MCF 10A (cell line): ENCODE data around the gene MAP3K2. TPM values are rescaled to one million over a fixed set of nuclear protein-coding genes. Genes with fewer than 3 reads are reported as not detected.

Experiments used
- BruUV-seq: library from RNA; stranded (reverse); fragments of 400-500 nt; replicated peaks from 2 replicates; lab custom pipeline; 2021; lab: Mats Ljungman, UMichigan
- CTCF ChIA-PET: fragments of 300-600 bp; sonication (Branson Sonifier 250); formaldehyde crosslinking; extraction: SDS; loops from one replicate; lab custom pipeline; 2021; ENCODE audit warnings: antibody characterized with exemption, inconsistent platforms; lab: Yijun Ruan, JAX
- POLR2A ChIA-PET: fragments of 300-600, 350-650 bp; sonication (Branson Sonifier 250); formaldehyde crosslinking; extraction: SDS; loops from one replicate; lab custom pipeline; 2020; ENCODE audit warnings: antibody characterized with exemption, inconsistent platforms; lab: Yijun Ruan, JAX
- DNase-seq: peaks from one replicate; pipeline ENCODE4 v3.0.0-alpha.2; 2018; ENCODE audit not compliant: unreplicated experiment
- H3K27ac Mint-ChIP-seq: one replicate; pipeline ENCODE4 v1.8.0; 2022; ENCODE audit warnings: mild to moderate bottlenecking, low read depth, mixed read lengths; ENCODE audit not compliant: unreplicated experiment
- H3K27me3 Mint-ChIP-seq: one replicate; pipeline ENCODE4 v1.8.0; 2022; ENCODE audit warnings: mixed read lengths; ENCODE audit not compliant: insufficient read depth, unreplicated experiment
- H3K36me3 Mint-ChIP-seq: one replicate; pipeline ENCODE4 v1.8.0; 2022; ENCODE audit warnings: mild to moderate bottlenecking, moderate library complexity, mixed read lengths; ENCODE audit not compliant: insufficient read depth, unreplicated experiment
- H3K4me1 Mint-ChIP-seq: one replicate; pipeline ENCODE4 v1.8.0; 2022; ENCODE audit warnings: mixed read lengths; ENCODE audit not compliant: insufficient read depth, unreplicated experiment
- H3K4me3 Mint-ChIP-seq: one replicate; pipeline ENCODE4 v1.8.0; 2022; ENCODE audit warnings: mild to moderate bottlenecking, moderate library complexity, mixed read lengths; ENCODE audit not compliant: unreplicated experiment
- H3K9me3 Mint-ChIP-seq: one replicate; pipeline ENCODE4 v1.8.0; 2022; ENCODE audit warnings: mixed read lengths; ENCODE audit not compliant: unreplicated experiment
- intact Hi-C: fragments of 100-400 bp; cut with micrococcal nuclease; formaldehyde crosslinking; loops from 2 replicates; pipeline ENCODE4 v1.14.1; 2022
- total RNA-seq: library from RNA; stranded (reverse); gene quantifications from 2 replicates; pipeline ENCODE4 v1.2.3, GENCODE V29; 2022
- TF ChIP-seq, protein P1 (sequence below): fragments of 200-600 bp; IDR thresholded peaks from one replicate; pipeline ENCODE4 v1.8.0; 2022; ENCODE audit warnings: antibody characterized with exemption, mild to moderate bottlenecking; ENCODE audit not compliant: unreplicated experiment

Gene MAP3K2
- total RNA-seq, 1 experiment from 2014 or later = 62.9 TPM

DNA sequence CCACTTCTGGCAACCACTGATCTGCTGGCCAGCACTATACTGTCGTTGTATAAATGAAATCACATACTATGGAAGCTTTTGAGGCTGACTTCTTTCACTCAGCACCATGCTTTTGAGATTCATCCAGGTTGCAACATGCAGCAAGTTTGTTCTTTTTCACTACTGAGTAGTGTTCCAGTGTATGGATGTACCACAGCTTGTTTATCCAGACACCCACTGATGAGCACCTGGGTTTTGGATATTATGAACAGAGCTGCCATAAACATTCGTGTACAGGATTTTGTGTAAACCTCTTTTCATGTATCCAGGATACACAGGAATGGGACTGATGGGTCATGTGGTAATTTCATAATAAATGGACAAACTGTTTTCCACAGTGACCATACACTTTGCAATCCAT is 104.5 kb downstream of the MAP3K2 start:
- no peak for DNase-seq
- H3K9me3 Mint-ChIP-seq = peaks cover 11% of the 10 kb centered on the region
- TF ChIP-seq, protein P1, sequence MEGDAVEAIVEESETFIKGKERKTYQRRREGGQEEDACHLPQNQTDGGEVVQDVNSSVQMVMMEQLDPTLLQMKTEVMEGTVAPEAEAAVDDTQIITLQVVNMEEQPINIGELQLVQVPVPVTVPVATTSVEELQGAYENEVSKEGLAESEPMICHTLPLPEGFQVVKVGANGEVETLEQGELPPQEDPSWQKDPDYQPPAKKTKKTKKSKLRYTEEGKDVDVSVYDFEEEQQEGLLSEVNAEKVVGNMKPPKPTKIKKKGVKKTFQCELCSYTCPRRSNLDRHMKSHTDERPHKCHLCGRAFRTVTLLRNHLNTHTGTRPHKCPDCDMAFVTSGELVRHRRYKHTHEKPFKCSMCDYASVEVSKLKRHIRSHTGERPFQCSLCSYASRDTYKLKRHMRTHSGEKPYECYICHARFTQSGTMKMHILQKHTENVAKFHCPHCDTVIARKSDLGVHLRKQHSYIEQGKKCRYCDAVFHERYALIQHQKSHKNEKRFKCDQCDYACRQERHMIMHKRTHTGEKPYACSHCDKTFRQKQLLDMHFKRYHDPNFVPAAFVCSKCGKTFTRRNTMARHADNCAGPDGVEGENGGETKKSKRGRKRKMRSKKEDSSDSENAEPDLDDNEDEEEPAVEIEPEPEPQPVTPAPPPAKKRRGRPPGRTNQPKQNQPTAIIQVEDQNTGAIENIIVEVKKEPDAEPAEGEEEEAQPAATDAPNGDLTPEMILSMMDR = no peak
- H3K36me3 Mint-ChIP-seq = peaks cover 98% of the 10 kb centered on the region
- intact Hi-C loops = no loop called here
- ChIA-PET POLR2A (interaction anchor here (1.3 kb wide), 1 partner anchor 10 kb away, joined by 6 read pairs; the partner anchor contains the start of gene ERCC3), CTCF (interaction anchor here (0.7 kb wide), 1 partner anchor 232 kb away, joined by 3 read pairs; no protein-coding TSS in a partner anchor)
- no peak overlapping the region for H3K4me3 Mint-ChIP-seq
- BruUV-seq = no TSS peak
- H3K27me3 Mint-ChIP-seq = no peaks in the 10 kb centered on the region
- no peaks in the 10 kb centered on the region for H3K4me1 Mint-ChIP-seq
- no peak overlapping the region for H3K27ac Mint-ChIP-seq

DNA sequence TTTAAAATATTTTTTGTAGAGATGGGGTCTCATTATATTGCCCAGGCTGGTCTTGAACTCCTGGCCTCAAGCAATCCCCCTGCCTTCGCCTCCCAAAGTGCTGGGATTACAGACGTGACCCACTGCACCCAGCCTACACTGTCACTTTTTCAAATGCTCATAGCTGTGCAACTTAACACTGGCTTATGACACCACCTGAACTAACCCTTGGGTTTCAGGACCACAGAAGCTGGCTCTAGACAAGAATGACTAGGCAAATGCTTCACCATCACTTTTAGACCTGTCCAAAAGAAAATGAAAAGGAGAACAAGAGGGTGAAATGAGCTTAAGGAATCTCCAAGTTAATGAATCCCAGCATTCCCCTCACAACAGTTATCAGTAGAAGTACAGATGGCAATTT is 107.1 kb downstream of the MAP3K2 start:
- ChIA-PET CTCF (interaction anchor here (0.6 to 1.2 kb wide), 3 partner anchors 53 to 124 kb away, joined by 3 to 4 read pairs (median 3); no protein-coding TSS in a partner anchor), POLR2A (interaction anchor here (1.3 kb wide), 1 partner anchor 13 kb away, joined by 4 read pairs; the partner anchor contains the start of gene ERCC3)
- no TSS peak for BruUV-seq
- no peak for DNase-seq
- Mint-ChIP-seq H3K27ac (no peak overlapping the region), H3K4me3 (no peak overlapping the region), H3K36me3 (peaks cover 96% of the 10 kb centered on the region), H3K9me3 (peaks cover 11% of the 10 kb centered on the region), H3K4me1 (no peaks in the 10 kb centered on the region), H3K27me3 (no peaks in the 10 kb centered on the region)
- intact Hi-C loops = no loop called here
- TF ChIP-seq, protein P1 = no peak

DNA sequence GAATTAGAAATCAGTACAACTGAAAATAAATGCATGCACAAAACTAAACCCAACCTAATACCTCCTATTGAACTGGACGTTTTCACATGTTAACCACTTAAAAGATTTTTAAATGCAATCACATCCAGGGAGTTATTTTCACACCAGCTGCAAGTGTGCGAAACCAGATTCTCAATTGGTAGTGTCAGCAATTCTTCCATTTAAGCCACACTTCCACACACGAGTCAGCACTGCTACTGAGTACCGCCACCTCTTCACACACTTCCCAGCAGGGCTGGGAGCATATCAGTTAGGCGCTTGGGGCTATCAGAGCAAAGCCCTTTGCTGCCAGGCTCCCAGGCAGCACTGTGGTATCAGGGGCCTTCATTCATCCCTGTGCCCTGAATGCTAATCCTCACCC is 108.0 kb downstream of the MAP3K2 start:
- Mint-ChIP-seq H3K27ac (no peak overlapping the region), H3K4me1 (no peaks in the 10 kb centered on the region), H3K27me3 (no peaks in the 10 kb centered on the region), H3K4me3 (no peak overlapping the region), H3K9me3 (peaks cover 11% of the 10 kb centered on the region), H3K36me3 (peaks cover 93% of the 10 kb centered on the region)
- ChIA-PET CTCF (interaction anchor here (0.7 to 1.2 kb wide), 2 partner anchors 54 to 140 kb away, joined by 3 read pairs; no protein-coding TSS in a partner anchor), POLR2A (interaction anchor here (1.3 kb wide), 1 partner anchor 14 kb away, joined by 4 read pairs; the partner anchor contains the start of gene ERCC3)
- no peak for DNase-seq
- BruUV-seq = no TSS peak
- TF ChIP-seq, protein P1 = no peak
- intact Hi-C loops = no loop called here

DNA sequence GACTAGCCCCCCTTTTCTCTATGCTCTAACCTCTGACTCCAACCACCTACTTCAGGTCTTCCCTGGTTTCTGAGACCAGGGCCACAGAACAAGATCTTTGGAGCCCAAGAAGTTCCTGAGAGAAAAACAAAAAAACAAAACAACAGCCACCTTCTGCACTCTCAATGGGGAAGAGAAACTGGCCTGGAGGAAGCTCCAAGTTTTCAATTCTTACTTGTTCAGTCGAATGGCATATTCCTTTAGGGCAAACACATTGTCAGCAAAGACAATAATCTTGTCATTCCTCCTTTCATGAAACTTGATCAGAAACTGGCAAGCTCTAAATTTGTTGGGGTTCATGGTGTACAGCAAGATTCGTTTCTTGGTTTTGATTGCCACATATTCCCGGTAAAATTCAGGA is 108.8 kb downstream of the MAP3K2 start:
- Mint-ChIP-seq H3K4me3 (no peak overlapping the region), H3K9me3 (peaks cover 5% of the 10 kb centered on the region), H3K36me3 (peaks cover 91% of the 10 kb centered on the region), H3K27me3 (no peaks in the 10 kb centered on the region), H3K4me1 (no peaks in the 10 kb centered on the region), H3K27ac (no peak overlapping the region)
- intact Hi-C loops = no loop called here
- DNase-seq = no peak
- POLR2A ChIA-PET = interaction anchor here (0.6 kb wide), 1 partner anchor 85 kb away, joined by 3 read pairs; no protein-coding TSS in a partner anchor
- no TSS peak for BruUV-seq
- TF ChIP-seq, protein P1 = no peak
- CTCF ChIA-PET = interaction anchor here (0.7 kb wide), 1 partner anchor 140 kb away, joined by 3 read pairs; no protein-coding TSS in a partner anchor
